ENCODE measurements around the gene RNF149. TPM values are rescaled to one million over a fixed set of nuclear protein-coding genes. Genes with fewer than 3 reads are reported as not detected.

The RNF149 gene
- total RNA-seq, 1 experiment from 2014 or later = 2.0 TPM

DNA sequence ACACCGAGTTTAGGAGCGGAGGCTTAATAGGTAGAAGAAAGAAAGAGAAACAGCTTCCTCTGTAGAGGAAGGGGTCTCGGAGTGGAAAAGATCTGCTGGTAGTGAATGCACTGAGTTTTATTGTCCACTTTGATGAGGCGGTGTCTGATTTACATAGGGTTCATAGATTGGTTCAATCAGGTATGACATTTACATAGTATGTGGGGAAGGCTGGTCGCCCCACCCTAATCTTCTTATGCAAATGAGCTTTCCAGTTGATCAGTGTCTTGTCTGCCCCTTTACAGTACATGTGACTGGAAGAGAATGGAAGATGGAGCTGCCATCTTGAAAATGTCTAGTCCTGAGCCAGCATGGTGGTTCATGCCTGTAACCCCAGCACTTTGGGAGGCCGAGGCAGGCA, 75.7 kb downstream of the RNF149 start:
- Histone ChIP-seq H3K9ac (ENCODE audit: low read length) (no peak overlapping the region), H3K9me3 (ENCODE audit: low read length) (no peaks in the 10 kb centered on the region), H4K20me1 (ENCODE audit: insufficient read depth, low read depth, low read length) (no peaks in the 10 kb centered on the region), H3K4me1 (ENCODE audit: low read length) (no peaks in the 10 kb centered on the region), H3K4me3 (ENCODE audit: low read length) (no peak overlapping the region), H3K4me2 (ENCODE audit: low read depth, low read length, poor library complexity, severe bottlenecking) (no peak overlapping the region), H3K27me3 (ENCODE audit: low read length) (no peaks in the 10 kb centered on the region), H3K79me2 (ENCODE audit: low read length) (no peaks in the 10 kb centered on the region), H3K36me3 (ENCODE audit: insufficient read depth, low read length) (no peaks in the 10 kb centered on the region), H3K9me2 (replicated peaks; ENCODE audit: insufficient read depth, low read length) (no peaks in the 10 kb centered on the region), H3K27ac (ENCODE audit: low read length) (no peak overlapping the region), H2AFZ (ENCODE audit: low read length) (no peak overlapping the region)
- DNase-seq = no peak

DNA sequence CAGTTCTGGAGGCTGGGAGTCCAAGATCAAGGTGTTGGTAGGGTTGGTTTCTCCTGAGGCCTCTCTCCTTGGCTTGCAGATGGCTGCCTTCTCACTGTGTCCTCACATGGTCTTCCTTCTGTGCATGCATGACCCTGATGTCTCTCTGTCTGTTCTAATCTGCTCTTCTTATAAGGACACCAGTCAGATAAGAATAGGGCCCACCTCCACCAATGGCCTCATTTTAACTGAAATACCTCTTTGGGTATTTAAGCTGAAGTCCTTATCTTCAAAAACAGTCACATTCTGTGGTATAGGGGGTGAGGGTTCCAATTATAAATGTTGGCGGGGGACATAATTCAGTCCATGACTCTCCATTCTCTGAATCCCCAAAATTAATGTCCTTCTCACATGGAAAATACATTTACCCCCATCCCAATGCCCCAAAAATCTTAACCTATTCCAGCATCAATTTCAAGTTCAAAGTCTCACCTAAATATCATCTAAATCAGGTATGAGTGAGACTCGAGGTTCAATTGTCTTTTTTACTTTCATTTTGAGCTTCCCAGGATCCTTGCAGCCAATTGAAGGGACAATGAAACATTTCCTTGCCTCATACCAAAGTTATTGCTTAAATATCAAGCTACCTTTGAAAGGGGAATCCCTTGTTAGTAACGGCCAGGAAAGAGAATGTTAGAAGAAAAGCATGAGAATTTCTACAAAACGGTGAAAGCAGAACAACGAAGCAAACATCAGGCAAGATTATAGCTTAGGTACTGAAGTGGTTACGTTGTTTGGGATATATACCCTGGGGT, 76.4 kb downstream of the RNF149 start:
- Histone ChIP-seq H3K9ac (ENCODE audit: low read length) (no peak overlapping the region), H3K79me2 (ENCODE audit: low read length) (no peaks in the 10 kb centered on the region), H3K4me3 (ENCODE audit: low read length) (no peak overlapping the region), H3K27me3 (ENCODE audit: low read length) (no peaks in the 10 kb centered on the region), H3K9me2 (replicated peaks; ENCODE audit: insufficient read depth, low read length) (no peaks in the 10 kb centered on the region), H3K4me2 (ENCODE audit: low read depth, low read length, poor library complexity, severe bottlenecking) (no peak overlapping the region), H3K9me3 (ENCODE audit: low read length) (no peaks in the 10 kb centered on the region), H4K20me1 (ENCODE audit: insufficient read depth, low read depth, low read length) (no peaks in the 10 kb centered on the region), H3K4me1 (ENCODE audit: low read length) (no peaks in the 10 kb centered on the region), H3K27ac (ENCODE audit: low read length) (no peak overlapping the region), H3K36me3 (ENCODE audit: insufficient read depth, low read length) (no peaks in the 10 kb centered on the region), H2AFZ (ENCODE audit: low read length) (no peak overlapping the region)
- DNase-seq = no peak

DNA sequence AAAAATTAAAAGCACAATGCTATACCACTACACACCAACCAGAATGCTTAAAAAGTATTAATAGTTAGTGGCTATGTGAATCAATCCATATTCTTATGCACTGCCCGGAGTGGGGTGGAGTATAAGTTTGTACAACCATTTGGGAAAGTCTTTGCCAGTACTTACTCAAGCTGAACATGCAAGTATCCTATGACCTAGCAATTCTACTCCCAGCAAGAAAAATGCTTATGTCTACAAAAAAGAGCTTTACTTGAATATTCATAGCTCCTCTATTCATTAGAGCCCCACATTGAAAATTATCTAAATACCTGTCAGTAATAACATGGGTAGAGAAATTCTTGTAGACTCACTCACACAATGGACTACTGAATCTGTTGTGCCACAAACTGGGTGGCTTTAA, 77.3 kb downstream of the RNF149 start:
- Histone ChIP-seq H3K9me3 (ENCODE audit: low read length) (no peaks in the 10 kb centered on the region), H3K9me2 (replicated peaks; ENCODE audit: insufficient read depth, low read length) (no peaks in the 10 kb centered on the region), H3K4me3 (ENCODE audit: low read length) (no peak overlapping the region), H3K79me2 (ENCODE audit: low read length) (no peaks in the 10 kb centered on the region), H4K20me1 (ENCODE audit: insufficient read depth, low read depth, low read length) (no peaks in the 10 kb centered on the region), H3K27me3 (ENCODE audit: low read length) (no peaks in the 10 kb centered on the region), H3K36me3 (ENCODE audit: insufficient read depth, low read length) (no peaks in the 10 kb centered on the region), H3K9ac (ENCODE audit: low read length) (no peak overlapping the region), H3K27ac (ENCODE audit: low read length) (no peak overlapping the region), H2AFZ (ENCODE audit: low read length) (no peak overlapping the region), H3K4me2 (ENCODE audit: low read depth, low read length, poor library complexity, severe bottlenecking) (no peak overlapping the region), H3K4me1 (ENCODE audit: low read length) (no peaks in the 10 kb centered on the region)
- no peak for DNase-seq

DNA sequence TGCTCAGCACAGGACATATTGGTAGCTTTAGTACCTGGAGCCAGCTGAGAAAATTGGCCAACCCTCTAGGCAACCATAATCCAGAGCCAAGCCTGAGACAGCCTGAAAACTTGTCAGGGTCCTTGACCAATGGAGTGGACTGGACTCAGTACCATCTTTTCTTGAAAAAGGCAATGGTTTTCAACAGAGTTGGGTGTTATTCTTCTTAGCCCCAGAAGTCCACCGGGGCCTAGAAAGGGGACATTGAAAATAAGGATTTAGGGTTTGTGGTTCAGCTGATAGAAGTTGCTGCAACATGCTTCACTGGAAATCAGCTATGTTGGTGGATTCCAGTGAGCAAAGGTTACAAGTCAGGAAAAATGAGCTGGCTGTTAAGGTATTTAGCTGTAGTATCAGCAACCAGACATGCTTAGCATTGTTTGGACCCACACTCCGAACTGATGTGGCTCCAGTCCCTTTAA, 77.9 kb downstream of the RNF149 start:
- Histone ChIP-seq H3K4me1 (ENCODE audit: low read length) (no peaks in the 10 kb centered on the region), H3K9me2 (replicated peaks; ENCODE audit: insufficient read depth, low read length) (no peaks in the 10 kb centered on the region), H4K20me1 (ENCODE audit: insufficient read depth, low read depth, low read length) (no peaks in the 10 kb centered on the region), H3K27ac (ENCODE audit: low read length) (no peak overlapping the region), H3K9ac (ENCODE audit: low read length) (no peak overlapping the region), H3K27me3 (ENCODE audit: low read length) (no peaks in the 10 kb centered on the region), H3K4me2 (ENCODE audit: low read depth, low read length, poor library complexity, severe bottlenecking) (no peak overlapping the region), H3K79me2 (ENCODE audit: low read length) (no peaks in the 10 kb centered on the region), H3K4me3 (ENCODE audit: low read length) (no peak overlapping the region), H3K9me3 (ENCODE audit: low read length) (no peaks in the 10 kb centered on the region), H2AFZ (ENCODE audit: low read length) (no peak overlapping the region), H3K36me3 (ENCODE audit: insufficient read depth, low read length) (no peaks in the 10 kb centered on the region)
- no peak for DNase-seq

Small RNAs within 50 kb of the gene (small RNA-seq; reads per million reads assigned to genes)
- not detected for gene MIR5696
- gene SNORD89 = 2.4 reads per million, percentile 59 among the genes with 10 or more reads in this experiment

Other genes with a start within 250 kb of the RNF149 start
- gene TBC1D8, start 157.3 kb downstream of the RNF149 start, total RNA-seq (2014; rRNA removed; shearing (Covaris generic); ENCODE audit: low replicate concordance) = 0.97 and 2.3 TPM in 2 replicates
- gene CNOT11, start 55.8 kb downstream of the RNF149 start, total RNA-seq (2014; rRNA removed; shearing (Covaris generic); ENCODE audit: low replicate concordance) = 39.5 and 78.2 TPM in 2 replicates
- not detected in 2 replicates for gene CREG2, start 78.8 kb upstream of the RNF149 start, total RNA-seq (2014; rRNA removed; shearing (Covaris generic); ENCODE audit: low replicate concordance)
- not detected in 2 replicates for gene RFX8, start 166.4 kb upstream of the RNF149 start, total RNA-seq (2014; rRNA removed; shearing (Covaris generic); ENCODE audit: low replicate concordance)

Measured in Karpas-422 (cell line).